GM12873 (cell line): Measurements from ENCODE around the gene GIGYF1.

Source experiments
- CTCF ChIP-seq: IDR thresholded peaks from 2 replicates; pipeline ENCODE4 v1.5.1; 2012; ENCODE audit warnings: low read depth, mild to moderate bottlenecking, moderate library complexity, low read length, control low read depth; ENCODE audit not compliant: insufficient read depth; ENCODE audit errors: missing control alignments

The GIGYF1 gene

GRCh38 chr7:100694098-100694745 lies at the start of gene GIGYF1:
TSS of gene GIGYF1 (minus strand) at chr7:100694250. CDS start at chr7:100688238, 6,012 bp downstream.
- TF ChIP-seq CTCF: no peak

GRCh38 chr7:100739934-100740333 lies 45.9 kb upstream of the GIGYF1 start:
- no peak for TF ChIP-seq CTCF

- TF ChIP-seq CTCF: no peak
Observed at GRCh38 chr7:100736671-100737070, 42.6 kb upstream of the GIGYF1 start.

DNA sequence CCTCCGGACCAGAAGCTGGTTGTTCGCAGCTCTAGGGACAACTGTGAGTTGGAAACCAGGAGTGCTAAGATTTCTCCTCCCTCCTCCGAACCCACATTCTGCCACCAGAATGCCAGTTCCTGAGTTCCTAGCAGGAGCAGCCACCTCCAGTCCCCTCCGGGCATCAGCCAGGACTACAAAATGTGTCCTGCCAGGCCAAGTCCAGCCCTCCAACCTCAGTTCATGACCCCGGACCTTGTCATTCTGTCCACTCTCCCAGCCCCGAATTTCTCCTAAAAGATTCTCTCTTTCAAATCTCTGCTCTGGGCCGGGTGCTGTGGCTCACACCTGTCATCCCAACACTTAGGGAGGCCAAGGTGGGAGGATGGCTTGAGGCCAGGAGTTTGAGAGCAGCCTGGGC lies 41.7 kb upstream of the GIGYF1 start:
- no peak for TF ChIP-seq CTCF

DNA sequence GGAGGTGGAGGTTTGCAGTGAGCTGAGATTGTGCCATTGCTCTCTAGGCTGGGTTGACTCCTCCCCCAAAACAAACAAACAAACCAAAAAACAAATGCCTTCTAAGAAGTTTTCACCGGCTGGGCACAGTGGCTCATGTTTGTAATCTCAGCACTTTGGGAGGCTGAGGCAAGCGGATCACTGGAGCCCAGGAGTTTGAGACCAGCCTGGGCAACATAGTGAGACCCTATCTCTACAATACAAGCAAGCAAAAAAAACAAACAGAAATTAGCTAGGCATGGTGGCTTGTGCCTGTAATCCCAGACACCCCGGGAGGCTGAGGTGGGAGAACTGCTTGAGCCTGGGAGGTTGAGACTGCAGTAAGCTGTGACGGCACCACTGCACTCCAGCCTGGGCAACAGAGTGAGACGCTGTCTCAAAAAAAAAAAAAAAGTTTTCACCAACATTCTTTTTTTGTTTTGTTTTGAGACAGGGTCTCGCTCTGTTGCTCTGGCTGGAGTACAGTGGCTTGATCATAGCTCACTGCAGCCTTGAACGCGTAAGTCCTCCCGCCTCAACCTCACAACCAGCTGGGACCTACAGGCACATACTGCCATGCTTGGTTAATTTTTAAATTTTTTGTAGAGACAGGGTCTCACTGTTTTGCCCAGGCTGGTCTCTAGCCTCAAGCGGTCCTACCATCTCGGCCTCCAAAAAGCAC lies 38.0 kb upstream of the GIGYF1 start:
- no peak for TF ChIP-seq CTCF

- TF ChIP-seq CTCF: no peak
Observed at GRCh38 chr7:100730136-100730800, 36.2 kb upstream of the GIGYF1 start.

DNA sequence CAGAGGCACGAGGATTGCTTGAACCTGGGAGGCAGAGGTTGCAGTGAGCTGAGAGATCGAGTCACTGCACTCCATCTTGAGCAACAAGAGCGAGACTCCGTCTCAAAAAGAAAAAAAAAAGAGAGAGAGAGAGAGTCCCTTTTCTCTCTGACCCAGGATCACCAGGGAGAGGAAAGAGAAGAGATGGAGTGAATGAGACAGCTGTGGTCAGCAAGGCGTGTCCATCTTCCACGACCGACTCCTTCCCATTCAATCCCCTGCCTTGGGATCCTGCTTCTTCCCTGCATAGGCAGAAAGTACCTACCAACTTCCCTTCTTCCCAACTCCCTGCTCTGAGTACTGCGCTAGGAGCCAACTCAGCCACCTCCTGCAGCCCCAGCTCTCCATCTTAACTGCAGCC lies 34.1 kb upstream of the GIGYF1 start:
- TF ChIP-seq CTCF: no peak
